ENCODE data around the gene CSRP3. TPM values are rescaled to one million over a fixed set of nuclear protein-coding genes. Genes with fewer than 3 reads are reported as not detected.

The CSRP3 gene
- total RNA-seq, 1 donor from 2014 or later: not detected

- Mint-ChIP-seq H3K9me3 (peaks cover 16% of the 10 kb centered on the region), H3K27ac (ENCODE audit: unreplicated experiment) (no peak overlapping the region), H3K4me3 (no peak overlapping the region), H3K27me3 (ENCODE audit: low read depth) (no peaks in the 10 kb centered on the region), H3K4me1 (no peaks in the 10 kb centered on the region), H3K36me3 (ENCODE audit: low read depth) (peaks cover 42% of the 10 kb centered on the region)
- no peak for TF ChIP-seq CTCF (conservative IDR thresholded peaks at IDR 0.05)
- DNase-seq (ENCODE audit: low read depth, low spot score): no peak
These were observed 67.8 kb downstream of the CSRP3 start for GRCh38 chr11:19134004-19134403.

Other genes with a start within 250 kb of the CSRP3 start
- gene MRGPRX2, start 141.3 kb downstream of the CSRP3 start, total RNA-seq: not detected in 2 replicates
- 18.5 and 19.8 TPM in 2 replicates for gene ZDHHC13, start 84.8 kb downstream of the CSRP3 start, total RNA-seq
- 11.3 and 11.5 TPM in 2 replicates for gene E2F8, start 39.0 kb upstream of the CSRP3 start, total RNA-seq

All from neural crest cell (in vitro differentiated cells).